ENCODE measurements around the gene TBC1D7. TPM values are rescaled to one million over a fixed set of nuclear protein-coding genes. Genes with fewer than 3 reads are reported as not detected.

TBC1D7 gene
- total RNA-seq, 1 donor from 2014 or later: 15.3 TPM

DNA sequence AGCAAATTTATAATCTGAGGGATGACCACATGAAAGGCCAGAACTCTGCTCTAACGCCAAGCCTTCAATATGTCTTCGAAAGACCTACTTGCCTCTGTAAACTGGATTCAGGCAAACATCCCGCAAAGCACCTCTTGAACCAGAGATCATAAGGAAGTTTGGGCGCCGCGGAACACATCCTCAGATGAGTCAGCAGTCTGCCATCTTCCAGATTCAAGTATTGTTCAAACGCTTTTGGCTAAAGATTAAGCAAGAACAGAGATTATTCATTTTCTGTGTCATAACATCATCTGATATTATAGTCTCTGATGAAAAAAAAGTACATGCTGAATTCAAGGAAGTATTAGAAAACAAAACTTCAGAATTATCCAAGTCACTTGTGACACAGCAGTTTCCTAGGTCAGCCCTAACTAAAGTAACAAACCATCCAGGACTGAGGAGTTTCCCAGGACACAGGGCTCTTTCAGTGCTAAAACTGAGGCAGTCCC, 20.8 kb downstream of the TBC1D7 start:
- Mint-ChIP-seq H3K4me3 (ENCODE audit: unreplicated experiment) (no peak overlapping the region), H3K4me1 (ENCODE audit: unreplicated experiment) (peaks cover 20% of the 10 kb centered on the region), H3K27ac (ENCODE audit: unreplicated experiment) (no peak overlapping the region), H3K36me3 (ENCODE audit: unreplicated experiment) (peaks cover 35% of the 10 kb centered on the region), H3K27me3 (ENCODE audit: unreplicated experiment) (no peaks in the 10 kb centered on the region), H3K9me3 (ENCODE audit: unreplicated experiment) (no peaks in the 10 kb centered on the region)
- peak; percentile 67 for DNase-seq (ENCODE audit: extremely low spot score, unreplicated experiment)
- TF ChIP-seq CTCF (IDR thresholded peaks at IDR 0.05): no peak

DNA sequence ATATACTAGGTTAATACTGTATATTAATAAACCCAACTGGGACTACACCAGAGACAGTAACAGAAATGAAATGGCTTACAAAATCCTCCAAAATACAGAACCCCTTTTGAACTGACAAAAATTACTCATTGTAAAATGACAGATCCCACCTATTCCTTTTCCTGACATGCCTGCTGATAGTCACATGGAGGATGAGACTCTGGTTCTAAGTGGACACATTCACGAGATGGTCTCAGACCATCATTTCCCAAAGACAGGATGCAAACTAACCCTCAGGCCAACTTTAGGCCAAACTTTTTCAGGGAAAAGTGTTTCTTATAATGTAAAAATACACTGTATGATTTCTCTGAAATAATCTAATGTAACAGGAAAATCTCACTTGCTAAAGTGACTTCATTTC, 22.5 kb downstream of the TBC1D7 start:
- DNase-seq (ENCODE audit: extremely low spot score, unreplicated experiment): no peak
- H3K36me3 Mint-ChIP-seq (ENCODE audit: unreplicated experiment): peaks cover 38% of the 10 kb centered on the region
- H3K4me1 Mint-ChIP-seq (ENCODE audit: unreplicated experiment): peaks cover 21% of the 10 kb centered on the region
- H3K4me3 Mint-ChIP-seq (ENCODE audit: unreplicated experiment): no peak overlapping the region
- no peaks in the 10 kb centered on the region for H3K27me3 Mint-ChIP-seq (ENCODE audit: unreplicated experiment)
- H3K9me3 Mint-ChIP-seq (ENCODE audit: unreplicated experiment): no peaks in the 10 kb centered on the region
- no peak for TF ChIP-seq CTCF (IDR thresholded peaks at IDR 0.05)
- no peak overlapping the region for H3K27ac Mint-ChIP-seq (ENCODE audit: unreplicated experiment)

DNA sequence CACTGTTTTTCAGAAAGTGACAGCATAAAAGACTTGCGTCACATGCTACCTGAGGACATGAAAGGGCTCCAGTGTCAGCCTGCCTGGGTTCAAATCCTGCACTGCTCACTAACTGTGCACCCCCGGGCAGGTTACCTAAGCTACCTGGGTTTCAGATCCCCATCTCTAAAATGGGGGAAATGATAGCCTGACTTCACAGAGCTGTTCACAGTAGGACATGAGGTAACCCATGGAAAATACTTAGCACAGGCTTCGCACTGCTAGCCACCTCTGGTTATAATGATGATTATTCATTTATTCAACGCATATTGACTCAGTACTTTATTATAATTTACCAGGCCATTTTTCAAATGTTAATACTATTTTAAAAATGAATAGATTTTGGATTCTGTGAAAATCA, 23.0 kb downstream of the TBC1D7 start:
- no peak overlapping the region for H3K4me3 Mint-ChIP-seq (ENCODE audit: unreplicated experiment)
- H3K27me3 Mint-ChIP-seq (ENCODE audit: unreplicated experiment): no peaks in the 10 kb centered on the region
- H3K27ac Mint-ChIP-seq (ENCODE audit: unreplicated experiment): no peak overlapping the region
- no peak for TF ChIP-seq CTCF (IDR thresholded peaks at IDR 0.05)
- H3K36me3 Mint-ChIP-seq (ENCODE audit: unreplicated experiment): peaks cover 38% of the 10 kb centered on the region
- H3K9me3 Mint-ChIP-seq (ENCODE audit: unreplicated experiment): no peaks in the 10 kb centered on the region
- peaks cover 21% of the 10 kb centered on the region for H3K4me1 Mint-ChIP-seq (ENCODE audit: unreplicated experiment)
- DNase-seq (ENCODE audit: extremely low spot score, unreplicated experiment): no peak

DNA sequence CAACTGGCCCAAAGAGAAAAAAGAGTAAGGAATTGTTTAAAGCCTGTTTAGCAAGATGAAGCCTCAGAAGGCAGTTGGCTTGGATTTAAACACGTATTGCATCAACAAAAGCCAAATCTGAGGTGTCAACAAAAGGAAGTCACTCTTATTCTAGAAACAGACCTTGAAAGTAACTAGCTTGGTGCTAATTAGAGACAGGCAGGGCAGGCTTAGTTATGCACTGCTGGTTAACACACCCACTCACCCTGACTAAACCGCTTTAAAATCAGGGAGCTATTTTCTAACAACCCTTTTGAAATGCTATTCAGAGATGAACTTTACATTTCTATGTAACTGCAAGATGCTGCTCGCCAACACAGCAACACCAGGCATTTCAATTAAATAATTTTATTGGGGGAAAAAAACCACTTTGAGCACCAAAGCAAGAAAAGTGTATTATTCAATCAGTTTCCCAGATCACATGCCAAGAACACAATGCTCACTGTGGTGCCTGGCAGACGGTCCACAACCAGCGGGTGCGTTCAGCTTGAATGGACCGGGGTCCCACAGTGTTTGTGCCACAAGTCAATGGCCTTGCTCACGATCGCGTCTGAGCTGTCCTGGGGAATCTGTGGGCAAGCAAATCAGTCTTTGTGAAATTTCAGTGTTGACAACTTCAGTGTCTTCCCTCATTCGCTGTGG, 23.6 kb downstream of the TBC1D7 start:
- Mint-ChIP-seq H3K4me1 (ENCODE audit: unreplicated experiment) (peaks cover 21% of the 10 kb centered on the region), H3K4me3 (ENCODE audit: unreplicated experiment) (no peak overlapping the region), H3K27me3 (ENCODE audit: unreplicated experiment) (no peaks in the 10 kb centered on the region), H3K36me3 (ENCODE audit: unreplicated experiment) (peaks cover 38% of the 10 kb centered on the region), H3K9me3 (ENCODE audit: unreplicated experiment) (no peaks in the 10 kb centered on the region), H3K27ac (ENCODE audit: unreplicated experiment) (no peak overlapping the region)
- DNase-seq (ENCODE audit: extremely low spot score, unreplicated experiment): peak; percentile 65
- TF ChIP-seq CTCF (IDR thresholded peaks at IDR 0.05): no peak

DNA sequence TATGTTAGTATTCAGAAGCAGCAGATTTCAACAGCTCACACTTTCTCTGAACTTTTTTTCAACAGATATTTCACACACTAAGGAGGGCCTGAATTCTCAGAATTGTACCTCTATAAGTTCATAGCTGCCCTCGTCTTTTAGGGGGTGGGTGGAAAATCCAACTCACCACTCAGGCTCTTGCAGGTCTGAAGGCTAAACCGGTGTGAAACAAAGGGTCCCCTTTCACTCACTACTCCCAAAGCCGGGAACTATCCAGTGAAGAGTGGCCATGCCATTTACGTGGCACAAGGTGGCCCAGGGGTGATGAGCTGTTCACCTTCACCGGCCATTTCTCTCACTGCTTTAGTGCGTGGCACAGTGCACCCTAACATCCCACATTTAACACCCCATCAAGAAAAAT, 24.2 kb downstream of the TBC1D7 start:
- no peak for TF ChIP-seq CTCF (IDR thresholded peaks at IDR 0.05)
- Mint-ChIP-seq H3K4me3 (ENCODE audit: unreplicated experiment) (no peak overlapping the region), H3K27ac (ENCODE audit: unreplicated experiment) (peak overlapping the region; percentile 76), H3K9me3 (ENCODE audit: unreplicated experiment) (no peaks in the 10 kb centered on the region), H3K4me1 (ENCODE audit: unreplicated experiment) (peaks cover 21% of the 10 kb centered on the region), H3K27me3 (ENCODE audit: unreplicated experiment) (no peaks in the 10 kb centered on the region), H3K36me3 (ENCODE audit: unreplicated experiment) (peaks cover 35% of the 10 kb centered on the region)
- peak; percentile 54 for DNase-seq (ENCODE audit: extremely low spot score, unreplicated experiment)

All from osteocyte (in vitro differentiated cells).